Activated CD8-positive, alpha-beta memory T cell treated with anti-CD3 and anti-CD28 coated beads for 24 hours (primary cell): ENCODE measurements around the gene SH2B3.

ENCODE experiments used
- DNase-seq: peaks from one replicate; pipeline ENCODE4 v3.0.0-alpha.2; 2020

The SH2B3 gene

DNA sequence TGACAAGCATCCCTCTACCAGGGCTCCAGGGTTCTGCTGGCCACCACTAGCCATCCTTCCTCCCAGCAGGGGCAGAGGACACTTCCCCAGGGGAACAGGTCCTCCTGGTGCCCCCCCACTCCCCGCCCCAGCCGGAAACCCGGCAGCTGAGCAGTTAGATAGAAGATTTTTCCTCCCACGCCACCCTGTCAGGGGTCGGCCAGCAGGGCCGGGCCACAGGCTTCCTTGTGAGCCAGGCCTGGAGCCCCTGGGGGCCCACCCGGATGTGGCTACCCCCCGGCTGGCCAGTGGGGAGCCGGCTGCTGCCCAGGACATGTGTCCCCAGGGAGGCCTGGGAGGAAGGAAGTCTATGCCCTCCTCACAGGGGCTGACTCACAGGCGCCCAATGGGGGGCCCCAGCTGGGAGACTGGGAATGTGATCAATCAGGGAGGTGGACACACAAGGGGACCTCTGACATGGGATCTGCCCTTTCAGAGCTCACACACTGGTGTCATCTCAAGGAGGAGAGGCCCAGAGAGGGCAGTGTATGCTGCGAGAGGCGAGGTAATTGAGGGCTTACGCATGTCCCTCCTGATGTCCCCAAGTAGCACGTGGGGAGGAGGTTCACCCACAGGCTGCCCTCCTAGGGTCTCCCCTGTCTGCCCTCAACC, 4.2 kb downstream of the SH2B3 start:
- DNase-seq = no peak

DNA sequence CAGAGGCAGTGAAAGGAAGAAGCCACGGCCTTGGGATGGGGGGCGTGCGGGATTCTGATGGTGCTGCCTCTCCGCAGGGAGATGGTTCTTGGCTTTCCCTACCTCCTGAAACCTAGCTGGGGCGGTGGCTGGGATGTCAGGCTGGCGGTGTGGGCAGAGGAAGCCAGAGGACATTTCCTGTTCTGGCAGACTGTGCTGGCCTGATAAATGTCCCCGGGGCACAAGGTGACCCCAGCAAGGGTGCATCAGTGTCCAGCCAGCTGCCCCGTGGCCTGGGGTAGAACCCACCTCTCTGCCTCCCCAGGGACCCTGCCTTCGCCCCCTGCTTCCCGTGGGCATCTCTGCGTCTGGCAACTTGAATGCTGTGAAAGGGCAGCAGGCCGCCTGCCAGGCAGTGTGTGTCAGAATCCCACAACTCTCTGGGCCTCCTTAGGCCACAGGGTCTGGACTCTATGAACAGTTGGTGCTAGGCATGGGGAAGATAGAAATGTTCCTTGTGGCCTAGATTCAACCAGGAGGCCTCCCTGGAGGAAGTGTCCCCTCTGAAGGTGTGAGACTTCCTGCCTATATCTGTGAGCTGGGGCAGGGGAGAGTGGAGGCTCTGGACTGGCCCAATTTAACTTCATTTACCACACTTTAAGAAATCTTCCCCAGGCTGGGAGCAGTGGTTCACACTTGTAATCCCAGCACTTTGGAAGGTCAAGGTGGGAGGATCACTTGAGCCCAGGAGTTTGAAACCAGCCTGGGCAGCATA, 4.9 kb downstream of the SH2B3 start:
- DNase-seq = no peak

- no peak for DNase-seq
Measured at GRCh38 chr12:111411185-111411764, 5.6 kb downstream of the SH2B3 start.

DNA sequence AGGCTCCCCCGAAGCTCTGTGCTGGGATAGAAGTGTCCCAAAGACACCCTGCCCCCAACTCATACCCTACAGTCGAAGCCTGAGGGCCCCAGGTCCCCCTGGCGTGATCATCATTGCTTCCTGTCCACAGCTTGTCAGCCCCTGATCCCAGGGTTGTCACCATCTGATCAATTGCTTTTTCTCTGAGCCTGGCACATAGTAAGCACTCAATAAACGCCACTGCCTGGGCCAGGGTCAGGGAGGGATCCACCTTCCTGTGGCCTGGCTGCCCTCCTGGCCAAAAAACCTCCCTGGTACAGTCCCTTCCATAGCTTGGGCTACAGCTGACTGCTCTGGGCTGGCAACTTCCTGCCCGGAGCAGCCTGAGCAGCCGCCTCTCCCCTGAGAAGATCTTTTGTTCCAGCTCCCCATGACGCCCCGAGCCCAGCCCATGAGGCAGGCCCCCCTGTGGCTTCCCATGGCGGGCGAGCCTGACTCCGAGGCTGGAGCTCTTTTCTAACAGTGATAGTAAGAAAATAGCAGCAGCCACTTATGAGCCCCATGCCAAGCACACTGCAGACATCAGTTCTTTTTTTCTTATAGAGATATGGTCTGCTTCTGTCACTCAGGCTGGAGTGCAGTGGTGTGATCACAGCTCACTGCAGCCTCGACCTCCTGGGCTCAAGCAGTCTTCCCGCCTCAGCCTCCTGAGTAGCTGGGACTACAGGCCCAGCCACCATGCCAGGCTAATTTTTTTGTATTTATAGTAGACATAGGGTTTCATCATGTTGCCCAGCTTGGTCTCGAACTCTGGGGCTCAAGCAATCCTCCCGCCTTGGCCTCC, 6.5 kb downstream of the SH2B3 start:
- DNase-seq = no peak

GRCh38 chr12:111412830-111413441, 7.2 kb downstream of the SH2B3 start:
- no peak for DNase-seq

DNA sequence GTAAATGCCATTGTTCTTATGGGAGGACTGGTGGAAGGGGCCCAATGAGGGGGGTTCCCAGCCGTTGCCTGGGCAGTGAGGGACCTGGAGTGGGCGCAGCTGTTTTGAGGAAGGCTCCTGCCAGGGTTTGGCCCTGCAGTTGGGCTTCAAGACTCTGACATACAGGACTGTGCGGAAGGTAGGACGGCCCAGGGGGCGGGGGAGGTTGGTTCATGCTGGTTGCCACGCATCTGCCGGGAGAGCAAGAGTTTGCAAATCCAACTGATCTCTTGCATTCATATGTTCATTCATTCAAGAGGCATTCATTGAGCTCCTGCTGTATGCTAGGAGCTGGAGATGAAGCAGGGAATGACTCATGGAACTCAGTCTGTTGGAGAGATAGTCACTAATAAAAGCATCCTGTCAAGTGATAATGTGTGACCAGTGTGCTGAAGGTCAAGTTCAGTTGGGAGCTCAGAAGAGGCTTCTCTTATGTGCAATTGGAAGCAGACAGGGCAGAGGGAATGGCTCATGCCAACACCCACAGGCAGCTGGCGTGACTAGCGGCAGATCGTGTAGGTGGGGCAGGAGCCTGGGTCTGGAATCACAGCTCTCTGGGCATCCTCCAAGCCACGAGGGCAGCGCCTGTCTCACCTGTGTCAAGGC, 7.8 kb downstream of the SH2B3 start:
- no peak for DNase-seq

- no peak for DNase-seq
Measured at GRCh38 chr12:111414711-111415252, 9.1 kb downstream of the SH2B3 start.

GRCh38 chr12:111417290-111417689, 11.6 kb downstream of the SH2B3 start:
- DNase-seq = no peak

DNA sequence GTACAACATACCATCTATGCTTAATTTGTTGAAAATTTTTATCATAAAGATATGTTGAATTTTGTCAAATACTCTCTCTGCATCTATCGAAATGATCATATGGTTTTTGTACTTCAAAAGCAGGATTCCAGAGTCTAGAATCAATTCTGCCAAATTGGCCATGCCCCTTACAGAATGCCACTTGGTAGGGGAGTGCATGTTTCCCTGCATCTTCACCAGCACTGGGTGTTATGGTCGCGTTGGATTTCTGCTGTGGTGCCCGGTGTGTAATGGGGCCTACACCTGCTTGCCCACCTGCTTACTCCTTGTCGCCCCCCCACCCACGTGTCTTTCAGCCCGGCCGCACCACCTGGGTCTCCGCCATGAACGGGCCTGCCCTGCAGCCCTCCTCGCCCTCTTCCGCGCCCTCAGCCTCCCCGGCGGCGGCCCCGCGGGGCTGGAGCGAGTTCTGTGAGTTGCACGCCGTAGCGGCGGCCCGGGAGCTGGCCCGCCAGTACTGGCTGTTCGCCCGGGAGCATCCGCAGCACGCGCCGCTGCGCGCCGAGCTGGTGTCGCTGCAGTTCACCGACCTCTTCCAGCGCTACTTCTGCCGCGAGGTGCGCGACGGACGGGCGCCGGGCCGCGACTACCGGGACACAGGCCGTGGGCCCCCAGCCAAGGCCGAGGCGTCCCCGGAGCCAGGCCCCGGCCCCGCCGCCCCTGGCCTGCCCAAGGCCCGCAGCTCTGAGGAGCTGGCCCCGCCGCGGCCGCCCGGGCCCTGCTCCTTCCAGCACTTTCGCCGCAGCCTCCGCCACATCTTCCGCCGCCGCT, 12.3 kb downstream of the SH2B3 start:
- DNase-seq = no peak

DNA sequence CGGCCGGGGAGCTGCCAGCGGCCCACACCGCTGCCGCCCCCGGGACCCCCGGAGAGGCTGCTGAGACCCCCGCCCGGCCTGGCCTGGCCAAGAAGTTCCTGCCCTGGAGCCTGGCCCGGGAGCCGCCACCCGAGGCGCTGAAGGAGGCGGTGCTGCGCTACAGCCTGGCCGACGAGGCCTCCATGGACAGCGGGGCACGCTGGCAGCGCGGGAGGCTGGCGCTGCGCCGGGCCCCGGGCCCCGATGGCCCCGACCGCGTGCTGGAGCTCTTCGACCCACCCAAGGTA, 12.8 kb downstream of the SH2B3 start:
- DNase-seq = no peak

GRCh38 chr12:111419784-111420183, 14.1 kb downstream of the SH2B3 start:
- DNase-seq = no peak

DNA sequence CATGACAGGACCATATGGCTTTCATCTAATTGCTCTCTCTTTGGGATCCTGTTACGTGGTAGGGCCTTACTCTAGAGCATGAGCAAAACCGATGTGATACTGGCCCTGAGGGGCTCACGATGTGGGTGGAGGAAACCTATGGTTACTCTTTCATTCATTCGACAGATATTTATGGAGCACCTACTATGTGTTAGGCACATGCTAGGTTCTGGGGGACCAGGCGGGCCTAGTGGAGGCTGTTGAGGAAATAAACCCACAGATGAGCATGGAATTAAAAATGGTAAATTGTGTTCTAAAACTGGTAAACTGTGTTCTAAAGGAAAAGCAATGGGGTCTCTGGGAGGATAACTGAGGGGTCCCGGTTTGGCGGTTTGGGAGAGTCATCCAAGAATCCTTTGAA, 14.8 kb downstream of the SH2B3 start:
- DNase-seq = no peak

DNA sequence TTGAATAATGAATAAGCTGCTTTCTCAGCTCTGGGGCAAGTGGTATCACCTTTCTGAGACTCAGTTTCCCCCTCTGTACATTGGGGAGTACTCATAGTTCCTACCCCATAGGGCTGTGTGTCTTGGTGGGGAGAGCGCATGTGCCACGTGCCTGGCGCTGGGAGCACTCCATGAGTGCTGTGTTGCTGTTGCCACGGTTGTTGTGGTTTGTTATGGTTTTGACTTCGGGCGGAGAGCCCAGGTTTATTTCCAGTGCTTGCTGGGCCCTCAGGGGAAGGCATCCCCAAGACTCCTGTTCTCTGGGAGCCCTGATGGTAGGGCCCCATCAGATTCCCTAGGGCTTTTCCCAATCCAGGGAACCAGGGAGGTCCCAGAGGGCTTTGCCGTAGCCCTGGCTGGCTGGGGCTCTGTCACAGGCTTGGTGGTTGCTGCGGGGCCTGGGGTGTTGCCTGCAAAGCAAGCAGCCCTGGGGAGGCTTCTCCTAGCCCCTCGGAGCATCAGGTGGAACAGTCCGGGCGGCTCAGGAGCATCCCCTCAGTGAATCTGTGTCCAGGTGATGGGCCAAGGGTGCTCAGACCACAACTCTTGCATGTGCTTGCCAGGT, 18.6 kb downstream of the SH2B3 start:
- DNase-seq = no peak

DNA sequence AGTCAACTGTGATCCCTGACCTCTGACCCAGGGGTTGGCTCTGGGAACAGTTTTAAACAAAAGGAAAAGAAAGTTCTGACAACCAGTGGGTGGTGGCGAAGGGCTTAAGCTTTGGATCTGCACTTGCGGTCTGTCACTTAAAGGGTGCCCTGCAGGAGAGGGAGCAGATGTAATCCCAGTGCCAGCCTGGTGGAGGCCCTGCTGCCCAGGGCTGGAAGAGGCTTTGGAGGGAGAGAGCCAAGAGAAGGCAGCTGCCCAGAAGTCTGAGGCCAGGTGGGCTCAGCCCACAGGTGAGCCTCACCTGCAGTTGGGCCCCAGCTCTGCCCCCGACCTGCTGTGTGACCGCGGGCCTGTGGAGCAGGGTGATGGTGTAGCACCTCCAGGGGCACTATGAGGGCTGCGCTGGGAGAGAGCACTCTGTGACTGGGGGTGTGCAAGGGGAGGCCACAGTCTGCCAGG, 19.1 kb downstream of the SH2B3 start:
- DNase-seq = no peak

DNA sequence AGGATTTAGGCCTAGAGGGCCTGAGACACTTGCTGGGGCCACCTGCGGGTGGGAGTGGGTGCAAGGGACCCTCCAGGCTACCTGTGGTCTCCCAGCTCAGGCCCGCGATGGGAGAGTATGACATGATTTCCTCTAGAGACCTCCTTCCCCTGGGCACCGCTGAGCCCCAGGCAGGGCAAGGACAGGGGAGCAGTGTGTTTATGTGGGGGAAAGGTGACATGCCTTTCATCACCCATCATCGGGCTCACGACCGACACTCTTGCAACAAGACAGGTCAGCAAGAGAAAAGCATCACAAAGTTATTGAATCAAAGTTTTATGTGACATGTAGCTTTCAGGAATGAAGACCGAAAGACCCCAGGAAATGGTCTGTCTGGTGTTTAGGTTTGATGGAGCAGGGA, 19.9 kb downstream of the SH2B3 start:
- DNase-seq = no peak

- peak; percentile 65 for DNase-seq
Measured at GRCh38 chr12:111426344-111427185, 20.8 kb downstream of the SH2B3 start.

DNA sequence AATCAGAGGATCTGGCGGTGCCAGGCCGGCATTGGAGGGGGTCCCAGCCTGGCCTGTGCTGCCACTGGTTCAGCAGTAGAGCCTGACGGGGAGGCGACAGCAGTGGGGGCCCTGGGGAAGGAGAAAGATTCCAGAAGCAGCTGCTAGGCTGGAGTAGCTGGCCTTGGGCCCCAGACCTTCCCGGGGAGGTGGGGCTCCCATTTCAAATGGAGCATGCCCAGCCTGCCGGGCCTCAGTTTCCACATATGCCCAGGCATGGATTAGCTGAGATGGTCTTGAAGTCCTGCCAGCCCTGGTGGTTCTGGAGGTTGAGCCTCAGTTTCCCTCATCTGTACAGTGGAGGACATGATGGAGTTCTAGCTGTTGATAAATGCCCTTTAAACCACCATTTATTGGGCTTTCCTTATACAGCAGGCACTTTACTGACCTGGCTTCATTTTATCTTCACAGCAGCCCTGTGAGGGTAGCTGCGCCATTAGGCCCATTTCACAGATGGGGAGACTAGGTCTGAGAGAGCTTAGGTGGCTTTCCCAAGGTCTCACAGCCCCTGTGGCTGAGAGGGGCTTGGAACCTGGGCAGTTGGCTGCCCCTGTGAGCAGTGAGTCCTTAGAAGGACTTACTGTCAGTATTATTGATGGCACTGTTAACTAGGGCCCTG, 21.8 kb downstream of the SH2B3 start:
- no peak for DNase-seq

DNA sequence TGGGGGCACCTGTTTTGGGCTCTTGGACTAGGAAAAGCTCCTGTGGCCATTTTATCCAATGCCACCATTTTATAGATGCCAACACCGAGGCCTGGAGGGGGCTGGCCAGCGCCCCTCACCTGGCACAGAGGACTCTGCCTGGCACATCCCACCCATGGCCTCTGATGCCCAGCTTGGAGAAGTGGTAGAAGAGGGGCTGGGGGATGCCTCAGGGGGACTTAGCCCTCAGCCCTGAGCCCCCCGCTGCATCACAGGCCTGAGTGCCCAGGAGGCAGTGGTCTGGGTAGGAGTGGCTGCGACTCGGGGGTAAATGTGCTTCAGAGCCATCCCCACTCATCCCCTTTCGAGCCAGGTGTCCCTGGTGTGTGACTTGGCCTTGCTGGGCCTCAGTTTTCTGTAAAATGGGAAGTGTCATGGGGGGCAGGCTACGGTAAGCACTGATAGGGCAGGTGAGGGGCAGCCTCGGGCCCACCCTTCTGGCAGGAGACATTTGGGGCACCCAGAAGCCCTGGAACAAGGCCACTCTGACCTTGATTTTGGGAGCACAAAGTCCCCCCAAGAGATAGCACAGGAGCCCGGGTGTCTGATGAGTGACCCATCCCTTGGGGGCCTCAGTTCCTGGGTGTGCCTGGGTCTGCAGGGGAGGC, 22.5 kb downstream of the SH2B3 start:
- DNase-seq = peak; percentile 57

GRCh38 chr12:111428728-111429175, 23.0 kb downstream of the SH2B3 start:
- peak; percentile 65 for DNase-seq
